Ascending aorta (tissue), 2 donors: ENCODE data around the gene IGFALS. TPM values are rescaled to one million over a fixed set of nuclear protein-coding genes. Genes with fewer than 3 reads are reported as not detected.
A peak's percentile ranks its signal among the peaks of the same experiment; 100 is the strongest.

Experiments
- DNase-seq, 2 donors: peaks; one replicate each; pipeline ENCODE4 v3.0.0-alpha.2; 2019; ENCODE audit warnings: low spot score in 2 of 2
- H3K27ac ChIP-seq, 2 donors: fragments of 200-600 bp; sonication (generic); one replicate each; pipeline ENCODE4 v1.5.1; 2016 to 2017; ENCODE audit warnings: mild to moderate bottlenecking in 1 of 2
- H3K27me3 ChIP-seq: fragments of 200-600 bp; sonication (generic); one replicate; pipeline ENCODE4 v1.5.1; 2017
- H3K36me3 ChIP-seq, 2 donors: fragments of 200-600 bp; sonication (generic); one replicate each; pipeline ENCODE4 v1.5.1; 2016
- H3K4me1 ChIP-seq, 2 donors: fragments of 200-600 bp; sonication (generic); one replicate each; pipeline ENCODE4 v1.5.1; 2016 to 2017; ENCODE audit warnings: mild to moderate bottlenecking in 1 of 2
- H3K4me3 ChIP-seq, 2 donors: fragments of 200-600 bp; sonication (generic); one replicate each; pipeline ENCODE4 v1.5.1; 2016 to 2017; ENCODE audit warnings: mild to moderate bottlenecking in 1 of 2
- H3K9me3 ChIP-seq, 2 donors: fragments of 200-600 bp; sonication (generic); one replicate each; pipeline ENCODE4 v1.5.1; 2016
- intact Hi-C: fragments of 100-400 bp; cut with DNase I; formaldehyde crosslinking; loops from one replicate; pipeline ENCODE4 v1.15.1; 2023
- total RNA-seq: library from RNA; depleted of rRNA; stranded (reverse); fragments of >200 nt; gene quantifications from one replicate; pipeline ENCODE4 v1.1.0, GENCODE V29; 2016
- TF ChIP-seq, protein P1 (sequence below), 3 experiments: fragments of 200-600 bp in 2 of 3; fragments of 450-650 bp in 1 of 3; sonication (generic) in 2 of 3; IDR thresholded peaks; one replicate each; pipeline ENCODE4 v1.5.1; 2016 to 2019; ENCODE audit warnings: antibody characterized with exemption in 3 of 3, mild to moderate bottlenecking in 1 of 3, moderate library complexity in 1 of 3

The IGFALS gene
- total RNA-seq, 1 donor from 2014 or later = not detected

DNA sequence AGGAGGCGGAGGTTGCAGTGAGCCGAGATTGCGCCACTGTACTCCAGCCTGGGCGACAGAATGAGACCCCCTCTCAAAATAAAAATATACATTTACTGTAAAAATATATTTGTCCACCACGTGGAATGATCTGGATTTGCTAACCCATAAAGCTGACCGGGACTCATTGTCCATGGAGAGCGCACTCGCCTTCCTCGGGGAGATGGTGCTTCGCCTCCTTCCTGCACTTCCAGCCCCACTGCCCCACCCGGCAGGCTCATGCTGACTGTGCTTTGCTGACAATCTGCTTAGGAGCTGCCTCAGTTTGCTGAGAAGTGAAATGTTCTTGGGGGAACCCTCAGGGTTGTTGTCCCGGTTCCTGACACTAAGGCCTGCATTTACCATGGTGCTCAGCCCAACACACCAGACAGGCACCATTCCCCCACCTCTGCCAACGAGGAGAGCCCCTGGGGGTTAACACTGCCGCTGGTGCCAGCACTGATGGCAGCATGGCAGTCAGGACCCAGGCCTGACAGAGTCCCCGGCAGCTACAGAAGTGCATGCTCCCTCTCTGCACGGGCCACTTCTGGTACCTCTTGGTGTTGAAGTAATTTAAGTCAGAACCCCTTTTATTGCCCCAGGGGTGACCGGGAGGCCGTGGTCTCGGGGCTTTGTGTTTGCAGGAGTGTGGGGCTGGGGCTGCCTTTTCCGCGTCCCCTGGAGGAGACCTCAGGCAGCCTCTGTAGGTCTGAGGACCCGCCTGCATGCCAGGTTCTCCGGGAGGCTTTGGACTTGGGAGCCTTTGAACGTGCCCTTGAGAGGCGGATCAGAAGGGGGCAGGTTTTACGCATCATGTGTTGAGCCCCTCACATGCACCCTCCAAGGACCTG, 8.3 kb downstream of the IGFALS start:
- H3K4me3 ChIP-seq = no peak overlapping the region
- no peak for DNase-seq
- H3K27ac ChIP-seq = no peak overlapping the region
- H3K27me3 ChIP-seq = no peaks in the 10 kb centered on the region
- no peaks in the 10 kb centered on the region for H3K9me3 ChIP-seq
- TF ChIP-seq, protein P1, sequence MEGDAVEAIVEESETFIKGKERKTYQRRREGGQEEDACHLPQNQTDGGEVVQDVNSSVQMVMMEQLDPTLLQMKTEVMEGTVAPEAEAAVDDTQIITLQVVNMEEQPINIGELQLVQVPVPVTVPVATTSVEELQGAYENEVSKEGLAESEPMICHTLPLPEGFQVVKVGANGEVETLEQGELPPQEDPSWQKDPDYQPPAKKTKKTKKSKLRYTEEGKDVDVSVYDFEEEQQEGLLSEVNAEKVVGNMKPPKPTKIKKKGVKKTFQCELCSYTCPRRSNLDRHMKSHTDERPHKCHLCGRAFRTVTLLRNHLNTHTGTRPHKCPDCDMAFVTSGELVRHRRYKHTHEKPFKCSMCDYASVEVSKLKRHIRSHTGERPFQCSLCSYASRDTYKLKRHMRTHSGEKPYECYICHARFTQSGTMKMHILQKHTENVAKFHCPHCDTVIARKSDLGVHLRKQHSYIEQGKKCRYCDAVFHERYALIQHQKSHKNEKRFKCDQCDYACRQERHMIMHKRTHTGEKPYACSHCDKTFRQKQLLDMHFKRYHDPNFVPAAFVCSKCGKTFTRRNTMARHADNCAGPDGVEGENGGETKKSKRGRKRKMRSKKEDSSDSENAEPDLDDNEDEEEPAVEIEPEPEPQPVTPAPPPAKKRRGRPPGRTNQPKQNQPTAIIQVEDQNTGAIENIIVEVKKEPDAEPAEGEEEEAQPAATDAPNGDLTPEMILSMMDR (IDR thresholded peaks at IDR 0.05) = no peak
- intact Hi-C loops = loop anchor here (5.0 kb wide), 1 partner anchor 173 kb away; the partner anchor contains the start of genes CRAMP1 and IFT140
- H3K4me1 ChIP-seq = peaks cover 11 to 24% of the 10 kb centered on the region in 2 donors
- H3K36me3 ChIP-seq = peaks cover 34 to 44% of the 10 kb centered on the region in 2 donors

DNA sequence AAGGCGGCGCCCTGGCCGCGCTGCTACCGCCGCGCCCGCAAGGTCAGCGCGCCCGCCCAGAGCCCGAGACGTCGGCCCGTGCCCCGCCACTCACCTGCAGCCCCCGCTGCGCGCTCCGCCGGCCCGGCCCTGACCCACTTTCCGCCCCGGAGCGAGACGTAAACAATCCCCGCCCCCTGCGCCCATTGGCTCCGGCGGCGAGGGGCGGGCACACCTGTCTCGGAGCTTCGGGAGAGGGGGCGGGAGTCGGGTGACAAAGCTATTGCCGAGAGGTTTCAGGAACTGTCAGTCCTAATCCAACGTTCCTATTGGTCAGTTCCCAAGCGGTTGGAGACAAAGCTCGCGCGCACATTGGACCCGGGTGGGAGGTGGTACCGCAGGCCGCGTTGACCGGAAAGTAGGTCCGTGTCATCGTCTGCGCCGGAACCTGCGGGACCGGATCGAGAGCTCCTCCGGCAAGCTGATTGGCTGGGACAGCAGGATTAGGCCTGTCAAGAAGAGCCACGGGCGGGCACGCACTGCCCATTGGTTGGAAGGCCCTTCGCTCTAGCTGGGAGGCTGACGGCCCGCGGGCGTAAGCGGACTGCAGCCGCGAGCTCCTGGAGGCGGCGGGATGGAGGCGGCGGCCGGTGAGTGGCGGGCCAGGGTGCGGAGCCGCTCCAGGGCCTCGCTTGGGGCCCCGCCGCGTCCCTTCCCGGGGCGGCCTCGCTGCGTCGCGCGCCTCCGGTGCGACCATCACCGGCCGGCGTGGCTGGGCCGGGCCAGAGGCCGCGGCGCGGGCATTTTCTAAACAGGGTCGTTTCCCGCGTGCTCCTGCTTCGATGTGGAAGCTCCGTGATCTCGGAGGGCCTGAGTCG, 10.9 kb downstream of the IGFALS start, which contains the start of the genes NUBP2 and SPSB3:
Gene NUBP2 (plus strand): TSS at position 553 of the 857 bp plus-strand sequence. CDS start 61 bp downstream, at position 614.
Gene SPSB3 (minus strand): TSS at position 164 of the 857 bp plus-strand sequence. CDS start 1,088 bp downstream, outside the sequence.
- H3K4me3 ChIP-seq = peak within 1 kb of the TSS; percentile 84 to 99
- intact Hi-C loops = loop anchor here (1.0 to 5.0 kb wide), 6 partner anchors 9 to 373 kb away; partner anchors contain the start of genes CRAMP1, FAHD1, HAGH and IFT140
- TF ChIP-seq, protein P1 (IDR thresholded peaks at IDR 0.05) = no peak
- peak; percentile 99 to 100 for DNase-seq
- no peaks in the 10 kb centered on the region for H3K9me3 ChIP-seq
- peak within 1 kb of the TSS; percentile 77 to 83 for H3K27ac ChIP-seq
- H3K36me3 ChIP-seq = peaks cover 35 to 46% of the 10 kb centered on the region in 2 donors
- H3K27me3 ChIP-seq = no peaks in the 10 kb centered on the region
- H3K4me1 ChIP-seq = peaks cover 11 to 26% of the 10 kb centered on the region in 2 donors

DNA sequence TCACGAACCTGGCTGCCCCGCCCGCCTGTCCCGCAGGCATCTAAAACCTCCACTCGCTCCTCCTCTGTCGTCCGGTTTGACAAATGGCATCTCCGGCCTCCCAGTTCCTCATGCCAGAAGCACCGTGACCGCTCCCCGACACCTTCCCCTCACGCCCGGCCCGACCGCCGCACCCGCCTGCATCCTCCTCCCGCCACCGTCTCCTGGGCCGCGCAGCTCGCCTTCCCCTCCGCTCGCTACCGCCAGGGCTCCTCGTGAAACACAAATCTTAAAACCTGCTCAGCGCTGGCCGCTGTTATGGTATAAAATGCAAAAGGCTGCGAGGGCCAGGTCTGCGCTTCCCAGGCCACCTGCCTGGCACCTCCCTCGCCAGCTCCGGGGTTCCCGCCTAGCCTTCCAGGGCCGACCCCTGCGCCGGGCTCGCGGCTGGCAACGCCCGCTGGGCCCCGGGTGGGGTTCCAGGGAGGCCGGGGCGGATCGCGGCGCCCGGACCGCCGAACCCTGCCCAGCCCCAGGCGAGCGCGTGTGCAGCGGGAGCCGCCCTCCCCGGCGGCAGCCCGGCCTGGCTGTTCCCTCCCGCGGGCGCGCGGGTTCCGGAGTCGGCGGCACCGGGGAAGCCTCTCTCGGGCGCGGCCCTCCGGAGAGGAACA, 11.6 kb downstream of the IGFALS start:
- DNase-seq = no peak
- Histone ChIP-seq H3K4me3 (peak overlapping the region; percentile 84 to 99), H3K27me3 (no peaks in the 10 kb centered on the region), H3K4me1 (peaks cover 11 to 26% of the 10 kb centered on the region in 2 donors), H3K9me3 (no peaks in the 10 kb centered on the region), H3K36me3 (peaks cover 35 to 46% of the 10 kb centered on the region in 2 donors), H3K27ac (peak overlapping the region; percentile 77 to 83)
- TF ChIP-seq, protein P1 (IDR thresholded peaks at IDR 0.05) = peak in 1 of 3 experiments; percentile 22
- intact Hi-C loops = loop anchor here (1.0 to 5.0 kb wide), 6 partner anchors 9 to 373 kb away; partner anchors contain the start of genes CRAMP1, FAHD1, HAGH and IFT140

DNA sequence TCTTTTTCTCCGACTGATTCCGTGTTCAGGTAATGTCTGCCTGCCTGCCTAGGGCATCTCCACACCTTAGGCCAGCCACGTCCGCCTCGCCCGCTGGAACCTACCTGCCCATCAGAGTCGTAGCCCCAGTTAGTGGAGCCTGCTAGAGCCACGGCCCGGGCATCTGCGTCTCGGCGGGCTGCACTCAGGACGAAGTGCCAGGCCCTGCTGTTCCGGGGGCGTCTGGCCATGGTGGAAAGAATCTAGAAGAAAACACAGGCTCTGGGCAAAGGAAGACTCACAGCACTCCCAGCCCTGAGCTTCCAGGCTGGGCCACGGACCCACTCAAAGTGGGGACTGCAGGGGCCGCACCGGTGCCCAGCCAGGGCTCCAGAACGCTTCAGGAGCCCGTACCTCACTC, 12.3 kb downstream of the IGFALS start:
- Histone ChIP-seq H3K4me1 (peaks cover 11 to 26% of the 10 kb centered on the region in 2 donors), H3K27me3 (no peaks in the 10 kb centered on the region), H3K27ac (peak overlapping the region; percentile 77 to 83), H3K4me3 (peak overlapping the region; percentile 84 to 99), H3K9me3 (no peaks in the 10 kb centered on the region), H3K36me3 (peaks cover 38 to 46% of the 10 kb centered on the region in 2 donors)
- TF ChIP-seq, protein P1 (IDR thresholded peaks at IDR 0.05) = no peak
- no peak for DNase-seq
- intact Hi-C loops = loop anchor here (5.0 kb wide), 1 partner anchor 169 kb away; the partner anchor contains the start of genes CRAMP1 and IFT140
